Measurements from ENCODE around the gene TPK1. TPM values are rescaled to one million over a fixed set of nuclear protein-coding genes. Genes with fewer than 3 reads are reported as not detected.

The TPK1 gene
- total RNA-seq, 4 donors from 2014 or later: 2.5 to 22.7 (median 18.7) TPM

DNA sequence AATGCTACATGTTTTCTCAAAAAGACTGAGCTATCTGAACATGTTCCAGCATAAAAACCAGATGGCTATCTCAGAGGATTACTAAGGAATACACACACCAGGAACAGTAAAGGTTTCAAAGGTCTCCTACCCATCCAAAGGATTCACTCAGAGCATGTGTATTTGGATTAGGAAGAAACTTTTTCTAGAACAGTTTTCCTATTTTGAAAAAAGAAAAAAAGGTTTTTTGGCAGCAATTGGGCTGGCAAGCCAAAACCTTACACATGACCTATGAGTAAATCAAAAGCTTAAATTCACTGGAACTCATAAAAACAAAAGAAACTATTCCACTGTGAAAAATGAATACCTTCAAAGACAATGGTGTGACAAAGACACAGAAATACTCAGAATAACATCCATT lies 9.6 kb downstream of the TPK1 start:
- H3K27ac ChIP-seq: no peak overlapping the region

DNA sequence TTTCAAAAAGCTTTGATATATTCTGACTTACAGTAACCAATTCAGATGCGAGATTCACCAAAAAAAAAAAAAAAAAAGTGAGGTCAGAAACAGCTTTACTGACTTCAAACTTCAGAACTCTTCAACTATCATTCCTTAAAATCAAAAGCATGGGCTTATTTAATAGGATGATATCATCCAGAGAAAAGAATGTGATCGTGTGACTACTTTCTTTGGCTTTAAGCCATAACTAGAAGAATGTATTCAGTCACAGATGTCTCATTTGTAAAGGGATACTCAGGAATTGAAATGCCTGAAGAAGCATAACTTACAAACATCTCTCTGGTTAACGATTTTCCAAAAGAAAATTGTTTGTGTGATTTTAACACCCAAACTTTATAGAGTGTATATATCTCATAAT lies 11.5 kb downstream of the TPK1 start:
- Histone ChIP-seq H3K4me1 (no peaks in the 10 kb centered on the region), H3K4me3 (no peak overlapping the region), H3K27ac (no peak overlapping the region), H3K9me3 (no peaks in the 10 kb centered on the region), H3K27me3 (no peaks in the 10 kb centered on the region), H3K36me3 (no peaks in the 10 kb centered on the region)
- TF ChIP-seq POLR2A (IDR thresholded peaks at IDR 0.05): no peak
- TF ChIP-seq, protein P1, sequence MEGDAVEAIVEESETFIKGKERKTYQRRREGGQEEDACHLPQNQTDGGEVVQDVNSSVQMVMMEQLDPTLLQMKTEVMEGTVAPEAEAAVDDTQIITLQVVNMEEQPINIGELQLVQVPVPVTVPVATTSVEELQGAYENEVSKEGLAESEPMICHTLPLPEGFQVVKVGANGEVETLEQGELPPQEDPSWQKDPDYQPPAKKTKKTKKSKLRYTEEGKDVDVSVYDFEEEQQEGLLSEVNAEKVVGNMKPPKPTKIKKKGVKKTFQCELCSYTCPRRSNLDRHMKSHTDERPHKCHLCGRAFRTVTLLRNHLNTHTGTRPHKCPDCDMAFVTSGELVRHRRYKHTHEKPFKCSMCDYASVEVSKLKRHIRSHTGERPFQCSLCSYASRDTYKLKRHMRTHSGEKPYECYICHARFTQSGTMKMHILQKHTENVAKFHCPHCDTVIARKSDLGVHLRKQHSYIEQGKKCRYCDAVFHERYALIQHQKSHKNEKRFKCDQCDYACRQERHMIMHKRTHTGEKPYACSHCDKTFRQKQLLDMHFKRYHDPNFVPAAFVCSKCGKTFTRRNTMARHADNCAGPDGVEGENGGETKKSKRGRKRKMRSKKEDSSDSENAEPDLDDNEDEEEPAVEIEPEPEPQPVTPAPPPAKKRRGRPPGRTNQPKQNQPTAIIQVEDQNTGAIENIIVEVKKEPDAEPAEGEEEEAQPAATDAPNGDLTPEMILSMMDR (IDR thresholded peaks at IDR 0.05): no peak
- DNase-seq: no peak

More for the DNA sequence above, 9.6 kb downstream of the TPK1 start:
- TF ChIP-seq, protein P1 (IDR thresholded peaks at IDR 0.05): no peak
- no peak for TF ChIP-seq POLR2A (IDR thresholded peaks at IDR 0.05)
- Histone ChIP-seq H3K27me3 (no peaks in the 10 kb centered on the region), H3K4me3 (no peak overlapping the region), H3K36me3 (no peaks in the 10 kb centered on the region), H3K4me1 (no peaks in the 10 kb centered on the region), H3K9me3 (no peaks in the 10 kb centered on the region)
- DNase-seq: no peak

DNA sequence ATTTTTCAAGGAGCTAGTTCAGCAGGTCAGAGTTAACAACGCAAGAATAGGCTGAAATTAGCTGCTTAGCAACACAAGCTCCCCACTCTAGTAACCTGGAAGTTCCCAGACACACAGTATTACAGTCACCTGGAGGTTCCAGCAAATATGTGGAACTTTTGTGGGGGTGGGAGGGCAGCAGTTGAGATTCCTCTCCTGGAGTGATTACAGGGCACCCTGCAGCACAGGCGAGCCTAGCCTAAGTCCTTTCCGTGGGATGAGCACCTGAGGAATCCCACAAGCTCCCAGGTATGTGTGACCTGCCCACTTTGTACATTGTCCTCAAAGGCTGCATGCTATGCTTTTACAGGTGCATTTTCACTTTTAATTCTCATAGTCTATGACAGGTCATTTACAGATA lies 13.6 kb downstream of the TPK1 start:
- no peak for DNase-seq
- no peaks in the 10 kb centered on the region for H3K9me3 ChIP-seq
- H3K27me3 ChIP-seq: no peaks in the 10 kb centered on the region
- H3K4me3 ChIP-seq: no peak overlapping the region
- no peak for TF ChIP-seq POLR2A (IDR thresholded peaks at IDR 0.05)
- TF ChIP-seq, protein P1 (IDR thresholded peaks at IDR 0.05): no peak
- peaks cover 0 to 6% (median 1%) of the 10 kb centered on the region in 4 donors for H3K4me1 ChIP-seq
- H3K36me3 ChIP-seq: no peaks in the 10 kb centered on the region
- H3K27ac ChIP-seq: no peak overlapping the region

DNA sequence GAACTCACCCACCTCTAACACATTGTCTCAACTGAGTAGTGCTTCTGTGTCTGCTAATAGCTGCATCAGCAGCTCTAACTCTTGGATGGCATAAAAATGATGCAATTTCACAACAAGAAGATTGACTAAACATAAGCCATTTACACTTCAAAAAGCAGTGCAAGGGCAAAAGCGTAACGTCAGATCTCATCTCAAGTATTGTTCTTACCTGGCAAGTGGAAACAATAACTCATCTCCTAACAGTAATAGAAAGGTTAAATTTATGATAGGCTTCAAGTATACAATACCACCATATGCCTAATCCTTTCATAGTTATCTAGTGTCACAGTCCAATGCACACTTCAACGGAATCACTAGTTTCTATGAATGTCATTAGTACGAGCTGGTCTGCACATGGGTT lies 14.8 kb downstream of the TPK1 start:
- H3K9me3 ChIP-seq: no peaks in the 10 kb centered on the region
- no peaks in the 10 kb centered on the region for H3K27me3 ChIP-seq
- H3K4me1 ChIP-seq: peaks cover 0 to 6% (median 1%) of the 10 kb centered on the region in 4 donors
- H3K4me3 ChIP-seq: no peak overlapping the region
- H3K27ac ChIP-seq: no peak overlapping the region
- H3K36me3 ChIP-seq: no peaks in the 10 kb centered on the region
- TF ChIP-seq, protein P1 (IDR thresholded peaks at IDR 0.05): no peak
- no peak for TF ChIP-seq POLR2A (IDR thresholded peaks at IDR 0.05)
- no peak for DNase-seq

DNA sequence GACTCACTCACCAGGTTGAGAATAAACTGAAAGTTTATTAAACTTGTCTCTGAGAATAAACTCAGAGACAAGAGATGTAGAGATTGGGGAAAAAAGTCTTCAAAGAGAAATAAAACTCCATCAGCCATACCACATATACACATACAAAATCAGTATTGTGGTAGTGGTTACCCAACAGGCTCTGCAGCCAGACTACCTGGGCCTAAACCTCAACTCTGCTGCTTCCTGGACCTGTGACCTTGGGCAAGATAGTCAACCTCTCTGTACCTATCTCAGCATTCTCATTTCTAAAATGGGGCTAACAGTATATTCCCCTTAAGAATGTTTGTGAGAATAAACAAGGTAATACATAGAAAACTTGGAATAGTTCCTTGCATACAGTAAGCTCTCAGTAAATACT lies 15.3 kb downstream of the TPK1 start:
- peaks cover 0 to 6% (median 1%) of the 10 kb centered on the region in 4 donors for H3K4me1 ChIP-seq
- H3K4me3 ChIP-seq: no peak overlapping the region
- no peak for TF ChIP-seq POLR2A (IDR thresholded peaks at IDR 0.05)
- TF ChIP-seq, protein P1 (IDR thresholded peaks at IDR 0.05): no peak
- DNase-seq: no peak
- no peaks in the 10 kb centered on the region for H3K36me3 ChIP-seq
- no peaks in the 10 kb centered on the region for H3K27me3 ChIP-seq
- no peak overlapping the region for H3K27ac ChIP-seq
- no peaks in the 10 kb centered on the region for H3K9me3 ChIP-seq

DNA sequence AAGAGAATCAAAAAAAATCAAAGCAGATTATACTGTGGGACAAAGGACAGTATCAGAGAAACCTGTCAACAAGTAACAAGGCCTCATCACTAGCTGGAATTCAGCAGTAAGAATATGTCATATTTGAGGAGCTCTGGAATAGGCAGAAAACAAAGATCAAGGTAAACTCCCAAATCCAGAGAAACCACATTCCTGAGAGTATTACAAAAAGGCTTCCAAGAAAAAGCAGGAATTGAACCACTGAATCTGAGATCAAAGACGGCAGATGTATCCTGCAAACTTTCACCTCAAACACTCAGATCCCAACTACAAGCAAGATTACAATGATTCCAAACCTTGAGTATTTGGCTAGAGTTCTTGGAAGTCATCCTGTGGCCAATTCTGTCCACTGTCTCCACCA lies 16.3 kb downstream of the TPK1 start:
- no peaks in the 10 kb centered on the region for H3K36me3 ChIP-seq
- no peak overlapping the region for H3K4me3 ChIP-seq
- no peak for DNase-seq
- no peaks in the 10 kb centered on the region for H3K27me3 ChIP-seq
- no peak overlapping the region for H3K27ac ChIP-seq
- H3K4me1 ChIP-seq: peaks cover 0 to 6% (median 1%) of the 10 kb centered on the region in 4 donors
- no peaks in the 10 kb centered on the region for H3K9me3 ChIP-seq
- no peak for TF ChIP-seq POLR2A (IDR thresholded peaks at IDR 0.05)
- TF ChIP-seq, protein P1 (IDR thresholded peaks at IDR 0.05): no peak

All from Peyer's patch (tissue), 4 donors.